Activated CD4-positive, alpha-beta memory T cell treated with anti-CD3 and anti-CD28 coated beads for 36 hours (primary cell): ENCODE results near the gene CCSER1. TPM values are rescaled to one million over a fixed set of nuclear protein-coding genes. Genes with fewer than 3 reads are reported as not detected.

ENCODE experiments used
- CTCF ChIA-PET: fragments of 350-600 bp; sonication (Branson Sonifier 250); formaldehyde crosslinking; loops from one replicate; lab custom pipeline; 2021; ENCODE audit warnings: antibody characterized with exemption, inconsistent platforms; lab: Charles Lee
- POLR2A ChIA-PET: fragments of 350-600 bp; sonication (Branson Sonifier 250); formaldehyde crosslinking; loops from one replicate; lab custom pipeline; 2021; ENCODE audit warnings: antibody characterized with exemption; lab: Charles Lee
- DNase-seq: peaks from one replicate; pipeline ENCODE4 v3.0.0-alpha.2; 2020
- H3K27ac Mint-ChIP-seq: one replicate; pipeline ENCODE4 v1.8.0; 2021; ENCODE audit warnings: mixed read lengths
- H3K27me3 Mint-ChIP-seq: one replicate; pipeline ENCODE4 v1.8.0; 2021; ENCODE audit warnings: mixed read lengths
- H3K36me3 Mint-ChIP-seq: one replicate; pipeline ENCODE4 v1.8.0; 2021; ENCODE audit warnings: mixed read lengths
- H3K4me1 Mint-ChIP-seq: one replicate; pipeline ENCODE4 v1.8.0; 2021; ENCODE audit warnings: low read depth, mixed read lengths
- H3K4me3 Mint-ChIP-seq: one replicate; pipeline ENCODE4 v1.8.0; 2021; ENCODE audit warnings: mild to moderate bottlenecking, mixed read lengths
- H3K9me3 Mint-ChIP-seq: one replicate; pipeline ENCODE4 v1.8.0; 2021; ENCODE audit warnings: mixed read lengths
- intact Hi-C: fragments of 100-400 bp; cut with micrococcal nuclease; formaldehyde crosslinking; loops from one replicate; pipeline ENCODE4 v1.15.1; 2023
- total RNA-seq, 2 experiments: library from RNA; stranded (reverse); gene quantifications; one replicate each; pipeline ENCODE4 v1.2.3, GENCODE V29; 2021

Gene CCSER1
- total RNA-seq, 2 experiments from 2014 or later, result 0.17 to 0.19 TPM

DNA sequence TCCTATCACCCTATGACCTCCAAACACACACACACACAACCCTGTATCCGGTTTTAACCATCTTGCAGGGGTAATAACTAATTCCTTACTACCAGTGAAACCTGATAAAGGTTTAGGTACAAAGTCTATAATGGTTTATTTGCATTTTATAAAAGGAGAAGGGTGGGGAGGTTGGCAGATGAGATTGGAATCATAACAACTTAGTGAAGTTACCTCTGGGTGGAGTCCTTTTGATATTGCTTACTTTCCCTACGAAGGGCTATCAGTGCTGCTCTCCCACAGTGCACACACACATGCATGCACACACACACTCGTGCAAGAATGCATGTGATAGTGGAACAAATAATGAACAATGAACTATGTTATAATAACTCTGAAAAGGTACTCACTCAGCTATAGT, 56.1 kb downstream of the CCSER1 start:
- ChIA-PET CTCF (no interaction called here), POLR2A (no interaction called here)
- intact Hi-C loops, result no loop called here
- H3K27ac Mint-ChIP-seq, result no peak overlapping the region
- no peaks in the 10 kb centered on the region for H3K27me3 Mint-ChIP-seq
- H3K9me3 Mint-ChIP-seq, result no peaks in the 10 kb centered on the region
- H3K4me3 Mint-ChIP-seq, result no peak overlapping the region
- no peaks in the 10 kb centered on the region for H3K36me3 Mint-ChIP-seq
- H3K4me1 Mint-ChIP-seq, result no peaks in the 10 kb centered on the region
- no peak for DNase-seq

- intact Hi-C loops, result no loop called here
- no peak overlapping the region for H3K4me3 Mint-ChIP-seq
- ChIA-PET CTCF (no interaction called here), POLR2A (no interaction called here)
- H3K27ac Mint-ChIP-seq, result no peak overlapping the region
- H3K36me3 Mint-ChIP-seq, result no peaks in the 10 kb centered on the region
- no peaks in the 10 kb centered on the region for H3K9me3 Mint-ChIP-seq
- no peaks in the 10 kb centered on the region for H3K27me3 Mint-ChIP-seq
- no peak for DNase-seq
- H3K4me1 Mint-ChIP-seq, result no peaks in the 10 kb centered on the region
These were observed 57.4 kb downstream of the CCSER1 start for GRCh38 chr4:90184560-90184959.

DNA sequence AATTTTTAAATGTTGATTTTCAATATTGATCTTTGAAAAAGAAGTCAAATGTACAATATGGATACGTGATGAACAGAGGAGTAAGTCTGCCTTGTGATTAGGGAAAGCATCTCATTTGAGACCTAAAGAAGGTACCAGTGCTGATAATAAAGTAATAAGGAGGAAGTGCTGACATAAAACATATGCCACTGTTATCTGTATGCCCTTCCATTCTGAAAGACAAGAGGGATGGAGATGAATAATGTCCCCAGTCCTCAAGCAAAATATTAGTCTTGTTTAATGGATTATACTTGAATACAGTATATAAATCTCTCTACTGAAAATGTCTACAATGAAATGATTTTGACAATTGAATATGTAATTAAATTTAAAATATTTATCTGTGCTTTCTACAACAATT, 58.2 kb downstream of the CCSER1 start:
- intact Hi-C loops, result no loop called here
- ChIA-PET CTCF (no interaction called here), POLR2A (no interaction called here)

DNA sequence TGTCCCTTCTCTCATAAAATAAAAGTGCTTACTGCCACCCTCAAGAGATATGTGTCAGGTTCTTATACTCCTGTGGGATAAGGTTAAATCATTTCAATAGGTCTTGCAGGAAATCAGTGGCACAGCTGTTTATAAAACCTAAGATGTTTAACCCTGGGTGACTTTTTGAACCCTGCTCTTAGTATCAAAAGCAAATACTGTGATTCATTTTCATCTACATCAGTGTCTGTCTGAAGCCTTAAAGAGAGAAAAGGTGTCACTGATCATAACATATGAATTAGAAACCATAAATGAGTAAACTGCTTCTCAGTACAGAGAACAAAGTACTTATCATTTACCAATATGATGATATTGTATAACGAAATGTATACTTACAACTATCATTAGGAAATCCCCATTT, 59.0 kb downstream of the CCSER1 start:
- H3K27ac Mint-ChIP-seq, result no peak overlapping the region
- ChIA-PET CTCF (no interaction called here), POLR2A (no interaction called here)
- H3K27me3 Mint-ChIP-seq, result no peaks in the 10 kb centered on the region
- H3K9me3 Mint-ChIP-seq, result no peaks in the 10 kb centered on the region
- no peaks in the 10 kb centered on the region for H3K36me3 Mint-ChIP-seq
- intact Hi-C loops, result no loop called here
- H3K4me1 Mint-ChIP-seq, result no peaks in the 10 kb centered on the region
- DNase-seq, result no peak
- H3K4me3 Mint-ChIP-seq, result no peak overlapping the region

More for the DNA sequence above, 58.2 kb downstream of the CCSER1 start:
- H3K27me3 Mint-ChIP-seq, result no peaks in the 10 kb centered on the region
- no peak overlapping the region for H3K27ac Mint-ChIP-seq
- DNase-seq, result no peak
- H3K36me3 Mint-ChIP-seq, result no peaks in the 10 kb centered on the region
- no peaks in the 10 kb centered on the region for H3K4me1 Mint-ChIP-seq
- no peaks in the 10 kb centered on the region for H3K9me3 Mint-ChIP-seq
- no peak overlapping the region for H3K4me3 Mint-ChIP-seq

GRCh38 chr4:90187148-90187884, 60.1 kb downstream of the CCSER1 start:
- Mint-ChIP-seq H3K4me1 (no peaks in the 10 kb centered on the region), H3K9me3 (no peaks in the 10 kb centered on the region), H3K27me3 (no peaks in the 10 kb centered on the region), H3K4me3 (no peak overlapping the region), H3K27ac (no peak overlapping the region), H3K36me3 (no peaks in the 10 kb centered on the region)
- intact Hi-C loops, result no loop called here
- POLR2A ChIA-PET, result no interaction called here
- no peak for DNase-seq
- CTCF ChIA-PET, result no interaction called here

GRCh38 chr4:90189178-90189577, 62.0 kb downstream of the CCSER1 start:
- ChIA-PET POLR2A (no interaction called here), CTCF (no interaction called here)
- no peaks in the 10 kb centered on the region for H3K27me3 Mint-ChIP-seq
- H3K36me3 Mint-ChIP-seq, result no peaks in the 10 kb centered on the region
- DNase-seq, result no peak
- no peak overlapping the region for H3K4me3 Mint-ChIP-seq
- intact Hi-C loops, result no loop called here
- H3K4me1 Mint-ChIP-seq, result no peaks in the 10 kb centered on the region
- no peaks in the 10 kb centered on the region for H3K9me3 Mint-ChIP-seq
- no peak overlapping the region for H3K27ac Mint-ChIP-seq

DNA sequence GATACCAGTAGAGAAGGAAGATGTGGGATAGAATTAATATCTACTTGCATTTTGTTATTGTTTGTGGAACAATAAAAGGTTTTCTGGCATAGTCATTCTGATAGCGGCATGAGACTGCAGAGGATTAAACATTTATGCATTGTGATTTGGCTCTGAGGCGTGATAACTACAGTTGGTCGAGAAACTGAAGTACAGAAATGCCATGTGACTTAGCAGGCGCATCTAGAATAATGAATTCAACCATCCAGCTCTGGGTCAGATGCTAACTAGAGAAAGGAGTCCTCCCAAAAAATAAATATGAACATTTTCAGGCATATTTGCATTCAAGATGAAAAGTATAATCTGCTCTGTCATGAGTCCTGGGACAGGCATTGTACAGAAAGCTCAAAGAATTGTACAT, 62.8 kb downstream of the CCSER1 start:
- Mint-ChIP-seq H3K36me3 (no peaks in the 10 kb centered on the region), H3K27me3 (no peaks in the 10 kb centered on the region), H3K9me3 (no peaks in the 10 kb centered on the region), H3K27ac (no peak overlapping the region), H3K4me1 (no peaks in the 10 kb centered on the region), H3K4me3 (no peak overlapping the region)
- DNase-seq, result no peak
- intact Hi-C loops, result no loop called here
- POLR2A ChIA-PET, result no interaction called here
- CTCF ChIA-PET, result no interaction called here

DNA sequence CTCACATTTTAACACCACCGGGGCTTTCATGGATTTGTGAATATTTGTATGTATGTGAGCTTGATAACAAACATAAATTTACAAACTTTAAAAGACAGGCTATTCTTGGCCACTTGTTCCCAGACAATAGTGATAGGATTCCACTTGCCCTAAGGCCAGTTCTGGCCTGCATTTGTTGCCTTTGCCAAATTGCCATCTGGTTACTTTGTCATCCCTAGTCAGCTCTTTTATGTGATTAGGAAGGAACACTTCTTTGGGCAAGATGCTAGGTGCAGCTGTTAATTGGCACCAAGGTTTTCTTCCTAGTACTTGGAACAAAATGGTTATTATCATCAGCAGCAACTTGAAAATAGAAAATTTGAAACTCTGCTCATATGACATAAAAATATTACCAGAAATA, 63.3 kb downstream of the CCSER1 start:
- no peak for DNase-seq
- Mint-ChIP-seq H3K4me1 (no peaks in the 10 kb centered on the region), H3K4me3 (no peak overlapping the region), H3K27ac (no peak overlapping the region), H3K27me3 (no peaks in the 10 kb centered on the region), H3K36me3 (no peaks in the 10 kb centered on the region), H3K9me3 (no peaks in the 10 kb centered on the region)
- ChIA-PET POLR2A (no interaction called here), CTCF (no interaction called here)
- intact Hi-C loops, result no loop called here

- intact Hi-C loops, result no loop called here
- ChIA-PET POLR2A (no interaction called here), CTCF (no interaction called here)
- no peaks in the 10 kb centered on the region for H3K27me3 Mint-ChIP-seq
- H3K4me3 Mint-ChIP-seq, result no peak overlapping the region
- no peaks in the 10 kb centered on the region for H3K9me3 Mint-ChIP-seq
- H3K4me1 Mint-ChIP-seq, result no peaks in the 10 kb centered on the region
- no peak overlapping the region for H3K27ac Mint-ChIP-seq
- DNase-seq, result no peak
- no peaks in the 10 kb centered on the region for H3K36me3 Mint-ChIP-seq
These were observed 71.1 kb downstream of the CCSER1 start for GRCh38 chr4:90198086-90198847.

DNA sequence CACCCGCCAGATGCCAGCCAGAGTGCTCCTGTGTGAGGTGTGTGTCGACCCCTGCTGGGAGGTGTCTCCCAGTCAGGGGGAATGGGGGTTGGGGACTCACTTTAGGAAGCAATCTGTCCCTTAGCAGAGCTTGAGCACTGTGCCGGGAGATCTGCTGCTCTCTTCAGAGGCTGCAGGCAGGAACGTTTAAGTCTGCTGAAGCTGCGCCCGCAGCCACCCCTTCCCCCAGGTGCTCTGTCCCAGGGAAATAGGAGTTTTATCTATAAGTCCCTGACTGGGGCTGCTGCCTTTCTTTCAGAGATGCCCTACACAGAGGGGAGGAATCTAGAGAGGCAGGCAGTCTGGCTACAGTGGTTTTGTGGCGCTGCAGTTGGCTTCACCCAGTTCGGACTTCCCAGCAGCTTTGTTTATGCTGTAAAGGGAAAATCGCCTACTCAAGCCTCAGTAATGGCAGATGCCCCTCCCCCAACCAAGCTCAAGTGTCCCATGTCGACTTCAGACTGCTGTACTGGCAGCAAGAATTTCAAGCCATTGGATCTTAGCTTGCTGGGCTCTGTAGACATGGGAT, 80.8 kb downstream of the CCSER1 start:
- POLR2A ChIA-PET, result no interaction called here
- intact Hi-C loops, result no loop called here
- CTCF ChIA-PET, result no interaction called here
- H3K9me3 Mint-ChIP-seq, result peaks cover 8% of the 10 kb centered on the region
- H3K36me3 Mint-ChIP-seq, result no peaks in the 10 kb centered on the region
- H3K27me3 Mint-ChIP-seq, result no peaks in the 10 kb centered on the region
- no peaks in the 10 kb centered on the region for H3K4me1 Mint-ChIP-seq
- no peak overlapping the region for H3K4me3 Mint-ChIP-seq
- no peak for DNase-seq
- no peak overlapping the region for H3K27ac Mint-ChIP-seq

- intact Hi-C loops, result no loop called here
- no peaks in the 10 kb centered on the region for H3K4me1 Mint-ChIP-seq
- H3K9me3 Mint-ChIP-seq, result peaks cover 8% of the 10 kb centered on the region
- ChIA-PET POLR2A (no interaction called here), CTCF (no interaction called here)
- DNase-seq, result no peak
- H3K4me3 Mint-ChIP-seq, result no peak overlapping the region
- H3K27ac Mint-ChIP-seq, result no peak overlapping the region
- no peaks in the 10 kb centered on the region for H3K36me3 Mint-ChIP-seq
- H3K27me3 Mint-ChIP-seq, result no peaks in the 10 kb centered on the region
These were observed 82.7 kb downstream of the CCSER1 start for GRCh38 chr4:90209922-90210321.

GRCh38 chr4:90211174-90211573, 84.0 kb downstream of the CCSER1 start:
- intact Hi-C loops, result no loop called here
- no peaks in the 10 kb centered on the region for H3K27me3 Mint-ChIP-seq
- no peaks in the 10 kb centered on the region for H3K36me3 Mint-ChIP-seq
- H3K4me1 Mint-ChIP-seq, result peaks cover 3% of the 10 kb centered on the region
- H3K27ac Mint-ChIP-seq, result no peak overlapping the region
- CTCF ChIA-PET, result no interaction called here
- H3K9me3 Mint-ChIP-seq, result peaks cover 5% of the 10 kb centered on the region
- POLR2A ChIA-PET, result no interaction called here
- no peak for DNase-seq
- H3K4me3 Mint-ChIP-seq, result no peak overlapping the region

DNA sequence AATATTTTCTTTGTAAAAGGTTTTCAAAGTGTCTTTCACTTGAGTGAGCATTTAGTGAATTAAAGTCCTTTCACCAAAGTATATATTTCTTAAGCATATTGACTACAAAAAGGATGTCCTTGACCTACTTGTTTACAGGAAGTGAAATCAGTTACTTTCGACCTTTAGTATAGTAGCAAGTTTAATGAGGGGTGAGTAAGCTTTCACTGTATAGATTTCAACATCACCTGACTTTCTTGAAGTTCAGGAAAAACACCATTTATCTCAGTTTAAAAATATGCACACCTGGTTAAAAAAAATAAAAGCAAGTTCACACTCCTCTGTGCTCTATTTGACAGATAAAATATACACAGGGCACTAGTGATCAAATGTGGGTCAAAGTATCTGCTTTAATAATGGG, 88.1 kb downstream of the CCSER1 start:
- Mint-ChIP-seq H3K4me1 (peaks cover 3% of the 10 kb centered on the region), H3K4me3 (no peak overlapping the region), H3K36me3 (no peaks in the 10 kb centered on the region), H3K27me3 (peaks cover 2% of the 10 kb centered on the region), H3K9me3 (no peaks in the 10 kb centered on the region), H3K27ac (no peak overlapping the region)
- intact Hi-C loops, result no loop called here
- ChIA-PET POLR2A (no interaction called here), CTCF (no interaction called here)
- no peak for DNase-seq
